H1 (cell line): Measurements from ENCODE around the gene EPHA2. TPM values are rescaled to one million over a fixed set of nuclear protein-coding genes. Genes with fewer than 3 reads are reported as not detected.

Experiments used
- CTCF ChIA-PET: fragments of 300-600 bp; sonication (Branson Sonifier 250); formaldehyde crosslinking; loops from one replicate; lab custom pipeline; 2021; ENCODE audit not compliant: partially characterized antibody; lab: Charles Lee
- POLR2A ChIA-PET: fragments of 300-600 bp; sonication (Branson Sonifier 250); formaldehyde crosslinking; loops from one replicate; lab custom pipeline; 2021; ENCODE audit warnings: inconsistent platforms; ENCODE audit not compliant: partially characterized antibody; lab: Charles Lee
- DNase-seq, 2 experiments: peaks; one replicate each; pipeline versions ENCODE4 v3.0.0 to v3.0.0-alpha.2; 2010 to 2022; ENCODE audit warnings: low spot score in 2 of 2, low read depth in 1 of 2, mixed read lengths in 1 of 2
- FAIRE-seq: peaks from 2 replicates; lab custom pipeline; 2011; peaks lifted over from hg19 to GRCh38; lab: Jason Lieb, UNC
- H2AFZ ChIP-seq: 2 replicates; pipeline ENCODE4 v1.8.1; 2012; ENCODE audit warnings: low read length, inconsistent platforms
- H2AK5ac ChIP-seq: 2 replicates; pipeline ENCODE4 v1.6.1; 2013; ENCODE audit warnings: low read depth, low read length
- H2BK120ac ChIP-seq: replicated peaks from 2 replicates; pipeline ENCODE3; 2013; ENCODE audit warnings: low read depth, low read length, inconsistent platforms
- H2BK12ac ChIP-seq: 2 replicates; pipeline ENCODE4 v1.6.1; 2013; ENCODE audit warnings: low read depth, low read length
- H2BK15ac ChIP-seq: 2 replicates; pipeline ENCODE4 v1.6.1; 2013; ENCODE audit warnings: low read length
- H2BK20ac ChIP-seq: 2 replicates; pipeline ENCODE4 v1.6.1; 2013; ENCODE audit warnings: low read length
- H2BK5ac ChIP-seq: 2 replicates; pipeline ENCODE4 v1.6.1; 2013; ENCODE audit warnings: low read depth, low read length
- H3K14ac ChIP-seq: 2 replicates; pipeline ENCODE4 v1.6.1; 2013; ENCODE audit warnings: inconsistent platforms; ENCODE audit not compliant: insufficient read length
- H3K18ac ChIP-seq: 2 replicates; pipeline ENCODE4 v1.6.1; 2013; ENCODE audit warnings: low read length; ENCODE audit errors: extremely low read depth
- H3K23ac ChIP-seq: 2 replicates; pipeline ENCODE4 v1.6.1; 2013; ENCODE audit warnings: inconsistent platforms; ENCODE audit not compliant: insufficient read length
- H3K23me2 ChIP-seq: 2 replicates; pipeline ENCODE4 v1.6.1; 2013; ENCODE audit warnings: low read depth, low read length
- H3K27ac ChIP-seq: 2 replicates; pipeline ENCODE4 v1.6.1; 2011; ENCODE audit warnings: low read depth, low read length, inconsistent platforms
- H3K27me3 ChIP-seq, 4 experiments: replicated peaks in 1 of 4; 1 replicate in 1 of 4; 2 replicates in 3 of 4; pipeline versions ENCODE4 v1.6.1 to v1.8.1; 2011 to 2013; ENCODE audit warnings: low read length in 3 of 4, mild to moderate bottlenecking in 3 of 4, inconsistent platforms in 2 of 4, mixed read lengths in 2 of 4, moderate library complexity in 1 of 4; ENCODE audit not compliant: control insufficient read depth in 3 of 4, insufficient read depth in 3 of 4; ENCODE audit errors: extremely low read depth in 1 of 4
- H3K36me3 ChIP-seq, 4 experiments: 2 replicates each; pipeline versions ENCODE4 v1.6.1 to v1.8.1; 2011 to 2013; ENCODE audit warnings: mild to moderate bottlenecking in 4 of 4, low read length in 3 of 4, moderate library complexity in 2 of 4, control low read depth in 1 of 4, inconsistent platforms in 1 of 4; ENCODE audit not compliant: insufficient read depth in 4 of 4, control insufficient read depth in 2 of 4
- H3K4ac ChIP-seq: replicated peaks from 2 replicates; pipeline ENCODE3; 2013; ENCODE audit warnings: low read length, low read depth, mixed read lengths, inconsistent platforms; ENCODE audit not compliant: insufficient read length
- H3K4me1 ChIP-seq, 4 experiments: replicated peaks in 1 of 4; 1 replicate in 1 of 4; 2 replicates in 3 of 4; pipeline versions ENCODE4 v1.6.1 to v1.8.1; 2011 to 2013; ENCODE audit warnings: low read length in 3 of 4, inconsistent platforms in 2 of 4, mixed read lengths in 1 of 4; ENCODE audit not compliant: insufficient read depth in 4 of 4, control insufficient read depth in 3 of 4
- H3K4me2 ChIP-seq, 2 experiments: 2 replicates each; pipeline versions ENCODE4 v1.6.1 to v1.8.1; 2011 to 2013; ENCODE audit warnings: low read depth in 2 of 2, low read length in 2 of 2, control low read depth in 1 of 2, inconsistent platforms in 1 of 2, mild to moderate bottlenecking in 1 of 2; ENCODE audit not compliant: insufficient read depth in 1 of 2
- H3K4me3 ChIP-seq, 4 experiments: fragments of 200-600, 300-600 bp in 1 of 4; sonication (generic), shearing (Covaris generic), sonication (Bioruptor Twin) in 1 of 4; 2 replicates each; pipeline versions ENCODE4 v1.5.1 to v1.8.1; 2011 to 2016; ENCODE audit warnings: low read length in 4 of 4, low read depth in 3 of 4, control low read depth in 2 of 4, inconsistent platforms in 2 of 4, mild to moderate bottlenecking in 2 of 4, mixed read lengths in 1 of 4, moderate library complexity in 1 of 4; ENCODE audit not compliant: insufficient read depth in 2 of 4; ENCODE audit errors: extremely low read depth in 1 of 4
- H3K56ac ChIP-seq: replicated peaks from 2 replicates; pipeline ENCODE3; 2013; ENCODE audit warnings: low read depth, mild to moderate bottlenecking, mixed read lengths, low read length, inconsistent platforms; ENCODE audit not compliant: insufficient read length
- H3K79me1 ChIP-seq: 2 replicates; pipeline ENCODE4 v1.6.1; 2013; ENCODE audit warnings: low read depth, low read length, control low read depth
- H3K79me2 ChIP-seq, 2 experiments: 2 replicates each; pipeline versions ENCODE4 v1.6.1 to v1.8.1; 2012 to 2013; ENCODE audit warnings: low read length in 2 of 2, mild to moderate bottlenecking in 2 of 2, inconsistent platforms in 1 of 2; ENCODE audit not compliant: insufficient read depth in 2 of 2, control insufficient read depth in 1 of 2
- H3K9ac ChIP-seq, 4 experiments: replicated peaks in 1 of 4; 1 replicate in 1 of 4; 2 replicates in 3 of 4; pipeline versions ENCODE4 v1.6.1 to v1.8.1; 2011 to 2013; ENCODE audit warnings: low read depth in 3 of 4, low read length in 3 of 4, control low read depth in 2 of 4, mild to moderate bottlenecking in 2 of 4, moderate library complexity in 2 of 4, inconsistent platforms in 1 of 4; ENCODE audit errors: extremely low read depth in 1 of 4
- H3K9me3 ChIP-seq, 2 experiments: 2 replicates each; pipeline versions ENCODE4 v1.6.1 to v1.8.1; 2012 to 2013; ENCODE audit warnings: mild to moderate bottlenecking in 2 of 2, moderate library complexity in 2 of 2, control low read depth in 1 of 2, inconsistent platforms in 1 of 2, low read depth in 1 of 2, low read length in 1 of 2, mixed read lengths in 1 of 2; ENCODE audit not compliant: insufficient read depth in 2 of 2
- H4K20me1 ChIP-seq, 2 experiments: replicated peaks in 1 of 2; 2 replicates each; pipeline versions ENCODE3 to v1.8.1; 2011 to 2013; ENCODE audit warnings: inconsistent platforms in 2 of 2, low read length in 2 of 2, mild to moderate bottlenecking in 1 of 2; ENCODE audit not compliant: insufficient read depth in 2 of 2, control insufficient read depth in 1 of 2
- H4K5ac ChIP-seq: 2 replicates; pipeline ENCODE4 v1.6.1; 2013; ENCODE audit warnings: low read length, low read depth, mixed read lengths, inconsistent platforms; ENCODE audit not compliant: insufficient read length
- H4K8ac ChIP-seq: 2 replicates; pipeline ENCODE4 v1.8.0; 2013; ENCODE audit warnings: mild to moderate bottlenecking, moderate library complexity, low read length, inconsistent platforms; ENCODE audit not compliant: insufficient read depth; ENCODE audit errors: extremely low read depth
- H4K91ac ChIP-seq: replicated peaks from 2 replicates; pipeline ENCODE3; 2013; ENCODE audit warnings: low read length, mixed read lengths, inconsistent platforms; ENCODE audit not compliant: insufficient read length
- TAF7 ChIP-seq: optimal IDR thresholded peaks from 2 replicates; pipeline ENCODE3; 2011; ENCODE audit warnings: low read depth, mild to moderate bottlenecking, inconsistent platforms, low read length, moderate library complexity, borderline replicate concordance
- WGBS, 2 experiments: shearing (Covaris generic) in 1 of 2; methylation state at CpG; one replicate each; pipeline versions ENCODE4 v1.1.6 to v1.1.7; 2013 to 2015; ENCODE audit warnings: low lambda C conversion rate in 2 of 2, mixed read lengths in 2 of 2, inconsistent platforms in 1 of 2, low coverage in 1 of 2, missing lambda C conversion rate in 1 of 2; ENCODE audit not compliant: insufficient replicate concordance in 2 of 2, insufficient coverage in 1 of 2, insufficient read length in 1 of 2; ENCODE audit errors: extremely low coverage in 1 of 2, missing lambda C conversion rate in 1 of 2; 5-methylcytosine and 5-hydroxymethylcytosine counted together
- polyA plus RNA-seq, 7 experiments: library from polyadenylated mRNA; depleted of rRNA in 3 of 7; stranded (reverse) in 5 of 7; unstranded in 2 of 7; fragments of >200 nt in 5 of 7; fragments of 200-250 nt in 2 of 7; gene quantifications; 1 replicate in 5 of 7; 2 replicates in 1 of 7; 4 replicates in 1 of 7; pipeline versions ENCODE4 v1.2.1 to v1.2.3, GENCODE V29; 2011 to 2013; ENCODE audit warnings: missing spikeins in 2 of 7, mixed read lengths in 2 of 7
- total RNA-seq: library from RNA; stranded (reverse); fragmentation: NEBNext Ultra II Directional; extraction: Animal tissue kit (Norgen Biotek cat#: 25700); gene quantifications from 2 replicates; pipeline ENCODE4 v1.2.1, GENCODE V29; 2021

The EPHA2 gene
- total and polyA plus RNA-seq, 2 of the 8 experiments (the other 6 are each of a cell fraction or from before 2014, with no cell fraction given): 26.8 to 33.6 TPM

DNA sequence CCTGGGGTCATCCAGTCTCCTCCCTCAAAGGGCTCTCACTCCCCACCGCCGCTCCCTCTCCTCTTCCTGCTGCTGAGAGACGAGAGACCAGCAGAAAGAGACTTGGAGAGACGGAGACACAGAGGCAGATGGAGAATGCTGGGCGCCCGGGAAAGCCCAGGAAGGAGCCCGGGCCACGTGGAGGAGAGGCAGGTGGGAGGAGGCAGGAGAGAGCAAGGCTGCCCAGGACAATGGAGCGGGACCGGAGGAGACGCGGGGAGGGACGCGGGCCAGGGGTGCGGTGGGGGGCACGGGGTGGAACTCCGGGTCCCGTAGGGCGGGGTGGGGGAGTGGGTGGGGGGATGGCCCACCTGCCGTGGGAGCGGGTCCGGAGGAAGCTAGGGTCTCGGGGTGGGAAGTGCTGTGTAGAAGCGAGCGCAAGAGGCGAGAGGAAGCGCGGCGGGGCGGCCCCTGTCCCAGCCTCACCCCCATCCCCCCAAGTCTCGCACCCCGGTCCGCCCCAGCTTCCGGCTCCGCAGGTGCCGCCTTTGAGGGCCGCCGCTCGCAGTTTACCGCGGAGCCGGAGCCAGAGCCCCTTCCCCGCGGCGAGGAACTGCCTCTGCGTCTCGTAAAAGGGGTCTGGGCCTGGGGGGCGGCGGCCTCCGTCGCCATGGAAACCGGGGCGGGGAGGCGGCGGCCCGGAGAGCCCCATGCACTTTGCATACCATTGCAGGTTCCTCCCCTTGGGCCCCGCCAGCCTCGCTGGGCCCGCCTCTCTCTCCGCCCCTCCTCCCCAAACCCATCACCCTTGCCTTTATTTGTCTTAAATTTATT, 11.7 kb upstream of the EPHA2 start:
- Histone ChIP-seq H4K20me1 (no peaks in the 10 kb centered on the region), H2BK15ac (peak overlapping the region; percentile 53; the same call in 1 of the 2 replicates), H3K9ac (peak overlapping the region in 3 of 4 experiments; percentile 41 to 61 (median 48); a peak in 5 of 7 replicates), H3K27me3 (no peaks in the 10 kb centered on the region; a peak in 2 of 7 replicates), H2BK5ac (peak overlapping the region; percentile 91; the same call in 1 of the 2 replicates), H3K4me2 (peak overlapping the region; percentile 59 to 76), H3K23me2 (peaks cover 4% of the 10 kb centered on the region; the same call in 1 of the 2 replicates), H3K9me3 (no peaks in the 10 kb centered on the region), H3K18ac (peak overlapping the region; percentile 91; the same call in 1 of the 2 replicates), H2AFZ (no peak overlapping the region), H3K79me2 (no peaks in the 10 kb centered on the region), H2BK120ac (no peak overlapping the region), H3K27ac (peak overlapping the region; percentile 43; the same call in 1 of the 2 replicates), H2AK5ac (no peak overlapping the region), H4K91ac (peak overlapping the region; percentile 75), H4K5ac (peak overlapping the region; percentile 90), H3K4me1 (peaks cover 4 to 22% (median 12%) of the 10 kb centered on the region in 4 experiments), H3K23ac (no peak overlapping the region), H3K79me1 (no peaks in the 10 kb centered on the region), H2BK12ac (peak overlapping the region; percentile 27; the same call in 1 of the 2 replicates), H3K4me3 (peak overlapping the region; percentile 36 to 68 (median 42)), H3K14ac (no peak overlapping the region), H3K4ac (no peak overlapping the region), H3K56ac (peak overlapping the region; percentile 71), H4K8ac (peak overlapping the region; percentile 88), H3K36me3 (no peaks in the 10 kb centered on the region), H2BK20ac (no peak overlapping the region)
- CTCF ChIA-PET: interaction anchor here (1.8 to 6.8 kb wide), 5 partner anchors 12 to 89 kb away, joined by 5 to 70 read pairs (median 12); partner anchors contain the start of gene EPHA2
- 2% methylated on average over 31 of the region's 60 CpGs; no CpG with 5 or more reads in 1 of the 2 experiments for WGBS, 2 experiments
- FAIRE-seq (no peak), DNase-seq (peak; percentile 82 to 91)
- POLR2A ChIA-PET: interaction anchor here (0.7 to 9.1 kb wide), 9 partner anchors 13 to 200 kb away, joined by 3 to 104 read pairs (median 3); partner anchors contain the start of genes ARHGEF19, EPHA2, FAM131C and SZRD1
- peak; percentile 42 for TF ChIP-seq TAF7
